ENCODE results near the gene STMP1.

GRCh38 chr7:135708041-135708440 lies 45.7 kb downstream of the STMP1 start:
- TF ChIP-seq, protein P1, sequence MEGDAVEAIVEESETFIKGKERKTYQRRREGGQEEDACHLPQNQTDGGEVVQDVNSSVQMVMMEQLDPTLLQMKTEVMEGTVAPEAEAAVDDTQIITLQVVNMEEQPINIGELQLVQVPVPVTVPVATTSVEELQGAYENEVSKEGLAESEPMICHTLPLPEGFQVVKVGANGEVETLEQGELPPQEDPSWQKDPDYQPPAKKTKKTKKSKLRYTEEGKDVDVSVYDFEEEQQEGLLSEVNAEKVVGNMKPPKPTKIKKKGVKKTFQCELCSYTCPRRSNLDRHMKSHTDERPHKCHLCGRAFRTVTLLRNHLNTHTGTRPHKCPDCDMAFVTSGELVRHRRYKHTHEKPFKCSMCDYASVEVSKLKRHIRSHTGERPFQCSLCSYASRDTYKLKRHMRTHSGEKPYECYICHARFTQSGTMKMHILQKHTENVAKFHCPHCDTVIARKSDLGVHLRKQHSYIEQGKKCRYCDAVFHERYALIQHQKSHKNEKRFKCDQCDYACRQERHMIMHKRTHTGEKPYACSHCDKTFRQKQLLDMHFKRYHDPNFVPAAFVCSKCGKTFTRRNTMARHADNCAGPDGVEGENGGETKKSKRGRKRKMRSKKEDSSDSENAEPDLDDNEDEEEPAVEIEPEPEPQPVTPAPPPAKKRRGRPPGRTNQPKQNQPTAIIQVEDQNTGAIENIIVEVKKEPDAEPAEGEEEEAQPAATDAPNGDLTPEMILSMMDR (IDR thresholded peaks at IDR 0.05) = no peak
- TF ChIP-seq, protein P2, sequence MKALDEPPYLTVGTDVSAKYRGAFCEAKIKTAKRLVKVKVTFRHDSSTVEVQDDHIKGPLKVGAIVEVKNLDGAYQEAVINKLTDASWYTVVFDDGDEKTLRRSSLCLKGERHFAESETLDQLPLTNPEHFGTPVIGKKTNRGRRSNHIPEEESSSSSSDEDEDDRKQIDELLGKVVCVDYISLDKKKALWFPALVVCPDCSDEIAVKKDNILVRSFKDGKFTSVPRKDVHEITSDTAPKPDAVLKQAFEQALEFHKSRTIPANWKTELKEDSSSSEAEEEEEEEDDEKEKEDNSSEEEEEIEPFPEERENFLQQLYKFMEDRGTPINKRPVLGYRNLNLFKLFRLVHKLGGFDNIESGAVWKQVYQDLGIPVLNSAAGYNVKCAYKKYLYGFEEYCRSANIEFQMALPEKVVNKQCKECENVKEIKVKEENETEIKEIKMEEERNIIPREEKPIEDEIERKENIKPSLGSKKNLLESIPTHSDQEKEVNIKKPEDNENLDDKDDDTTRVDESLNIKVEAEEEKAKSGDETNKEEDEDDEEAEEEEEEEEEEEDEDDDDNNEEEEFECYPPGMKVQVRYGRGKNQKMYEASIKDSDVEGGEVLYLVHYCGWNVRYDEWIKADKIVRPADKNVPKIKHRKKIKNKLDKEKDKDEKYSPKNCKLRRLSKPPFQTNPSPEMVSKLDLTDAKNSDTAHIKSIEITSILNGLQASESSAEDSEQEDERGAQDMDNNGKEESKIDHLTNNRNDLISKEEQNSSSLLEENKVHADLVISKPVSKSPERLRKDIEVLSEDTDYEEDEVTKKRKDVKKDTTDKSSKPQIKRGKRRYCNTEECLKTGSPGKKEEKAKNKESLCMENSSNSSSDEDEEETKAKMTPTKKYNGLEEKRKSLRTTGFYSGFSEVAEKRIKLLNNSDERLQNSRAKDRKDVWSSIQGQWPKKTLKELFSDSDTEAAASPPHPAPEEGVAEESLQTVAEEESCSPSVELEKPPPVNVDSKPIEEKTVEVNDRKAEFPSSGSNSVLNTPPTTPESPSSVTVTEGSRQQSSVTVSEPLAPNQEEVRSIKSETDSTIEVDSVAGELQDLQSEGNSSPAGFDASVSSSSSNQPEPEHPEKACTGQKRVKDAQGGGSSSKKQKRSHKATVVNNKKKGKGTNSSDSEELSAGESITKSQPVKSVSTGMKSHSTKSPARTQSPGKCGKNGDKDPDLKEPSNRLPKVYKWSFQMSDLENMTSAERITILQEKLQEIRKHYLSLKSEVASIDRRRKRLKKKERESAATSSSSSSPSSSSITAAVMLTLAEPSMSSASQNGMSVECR (CRISPR knock-in tag; IDR thresholded peaks at IDR 0.05; ENCODE audit: borderline replicate concordance) = no peak
- no peak for TF ChIP-seq FOXJ3 (CRISPR knock-in tag; IDR thresholded peaks at IDR 0.05; ENCODE audit: borderline replicate concordance)
- no peak for TF ChIP-seq MLX (CRISPR knock-in tag; IDR thresholded peaks at IDR 0.05)
- TF ChIP-seq NR3C1 (CRISPR knock-in tag; conservative IDR thresholded peaks at IDR 0.05; ENCODE audit: low read depth) = no peak
- no peak for TF ChIP-seq ZNF317 (CRISPR knock-in tag; IDR thresholded peaks at IDR 0.05; ENCODE audit: borderline replicate concordance, low read depth)
- TF ChIP-seq, protein P3, sequence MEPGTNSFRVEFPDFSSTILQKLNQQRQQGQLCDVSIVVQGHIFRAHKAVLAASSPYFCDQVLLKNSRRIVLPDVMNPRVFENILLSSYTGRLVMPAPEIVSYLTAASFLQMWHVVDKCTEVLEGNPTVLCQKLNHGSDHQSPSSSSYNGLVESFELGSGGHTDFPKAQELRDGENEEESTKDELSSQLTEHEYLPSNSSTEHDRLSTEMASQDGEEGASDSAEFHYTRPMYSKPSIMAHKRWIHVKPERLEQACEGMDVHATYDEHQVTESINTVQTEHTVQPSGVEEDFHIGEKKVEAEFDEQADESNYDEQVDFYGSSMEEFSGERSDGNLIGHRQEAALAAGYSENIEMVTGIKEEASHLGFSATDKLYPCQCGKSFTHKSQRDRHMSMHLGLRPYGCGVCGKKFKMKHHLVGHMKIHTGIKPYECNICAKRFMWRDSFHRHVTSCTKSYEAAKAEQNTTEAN (CRISPR knock-in tag; IDR thresholded peaks at IDR 0.05) = no peak
- TF ChIP-seq ZNF532 (CRISPR knock-in tag; IDR thresholded peaks at IDR 0.05; ENCODE audit: borderline replicate concordance) = no peak
- no peak for TF ChIP-seq E2F5 (CRISPR knock-in tag; IDR thresholded peaks at IDR 0.05)
- no peak for TF ChIP-seq FOXK1 (CRISPR knock-in tag; IDR thresholded peaks at IDR 0.05)
- no peak for TF ChIP-seq IRF2 (CRISPR knock-in tag; IDR thresholded peaks at IDR 0.05; ENCODE audit: borderline replicate concordance, low read depth)
- no peak for TF ChIP-seq ZNF263 (CRISPR knock-in tag; IDR thresholded peaks at IDR 0.05; ENCODE audit: low read depth)
- TF ChIP-seq, protein P4, sequence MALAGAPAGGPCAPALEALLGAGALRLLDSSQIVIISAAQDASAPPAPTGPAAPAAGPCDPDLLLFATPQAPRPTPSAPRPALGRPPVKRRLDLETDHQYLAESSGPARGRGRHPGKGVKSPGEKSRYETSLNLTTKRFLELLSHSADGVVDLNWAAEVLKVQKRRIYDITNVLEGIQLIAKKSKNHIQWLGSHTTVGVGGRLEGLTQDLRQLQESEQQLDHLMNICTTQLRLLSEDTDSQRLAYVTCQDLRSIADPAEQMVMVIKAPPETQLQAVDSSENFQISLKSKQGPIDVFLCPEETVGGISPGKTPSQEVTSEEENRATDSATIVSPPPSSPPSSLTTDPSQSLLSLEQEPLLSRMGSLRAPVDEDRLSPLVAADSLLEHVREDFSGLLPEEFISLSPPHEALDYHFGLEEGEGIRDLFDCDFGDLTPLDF (CRISPR knock-in tag; IDR thresholded peaks at IDR 0.05) = no peak
- TF ChIP-seq, protein P5, sequence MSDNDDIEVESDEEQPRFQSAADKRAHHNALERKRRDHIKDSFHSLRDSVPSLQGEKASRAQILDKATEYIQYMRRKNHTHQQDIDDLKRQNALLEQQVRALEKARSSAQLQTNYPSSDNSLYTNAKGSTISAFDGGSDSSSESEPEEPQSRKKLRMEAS (CRISPR knock-in tag; IDR thresholded peaks at IDR 0.05) = no peak

Data from WTC11 (cell line).